Cerebellar cortex (tissue), 1 donor: ENCODE measurements around the gene TMEM53.
A peak's percentile ranks its signal among the peaks of the same experiment; 100 is the strongest.
"Not testable (repeated sequence)": the region's sequence is repeated elsewhere in the genome, so short reads cannot be mapped to it uniquely, and the experiment has no call there.

Experiments used
- DNase-seq: peaks from one replicate; pipeline ENCODE4 v3.0.0-alpha.2; 2015; ENCODE audit warnings: low spot score

The TMEM53 gene

GRCh38 chr1:44674113-44675000 lies at the start of gene TMEM53, which contains the start of gene ARMH1:
Gene TMEM53 (minus strand): TSS chr1:44674481. CDS start chr1:44674391, 90 bp downstream.
Gene ARMH1 (plus strand): TSS chr1:44674714. CDS start chr1:44689698, 14,984 bp downstream.
- peak; percentile 100 for DNase-seq

- DNase-seq, result no peak
Measured at GRCh38 chr1:44723496-44724295, 49.4 kb upstream of the TMEM53 start.

- DNase-seq, result no peak
Measured at GRCh38 chr1:44723064-44723463, 48.8 kb upstream of the TMEM53 start.

- peak; percentile 94 for DNase-seq
Measured at GRCh38 chr1:44721485-44722361, 47.4 kb upstream of the TMEM53 start.

GRCh38 chr1:44720281-44720680 lies 46.0 kb upstream of the TMEM53 start:
- DNase-seq, result no peak

GRCh38 chr1:44719318-44719717 lies 45.0 kb upstream of the TMEM53 start:
- DNase-seq, result no peak

- no peak for DNase-seq
Measured at GRCh38 chr1:44718091-44718490, 43.8 kb upstream of the TMEM53 start.

- DNase-seq, result no peak
Measured at GRCh38 chr1:44717653-44718052, 43.4 kb upstream of the TMEM53 start.

- DNase-seq, result no peak
Measured at GRCh38 chr1:44717156-44717555, 42.9 kb upstream of the TMEM53 start.

GRCh38 chr1:44714944-44715571 lies 40.8 kb upstream of the TMEM53 start:
- peak; percentile 84 for DNase-seq

GRCh38 chr1:44714532-44714931 lies 40.3 kb upstream of the TMEM53 start:
- no peak for DNase-seq

- no peak for DNase-seq
Measured at GRCh38 chr1:44713321-44713781, 39.1 kb upstream of the TMEM53 start.

- DNase-seq, result peak; percentile 16
Measured at GRCh38 chr1:44707959-44708831, 33.9 kb upstream of the TMEM53 start.

- DNase-seq, result no peak
Measured at GRCh38 chr1:44707112-44707881, 33.0 kb upstream of the TMEM53 start.

- DNase-seq, result no peak
Measured at GRCh38 chr1:44705938-44706337, 31.7 kb upstream of the TMEM53 start.

GRCh38 chr1:44705470-44705869 lies 31.2 kb upstream of the TMEM53 start:
- no peak for DNase-seq

GRCh38 chr1:44701141-44701573 lies 26.9 kb upstream of the TMEM53 start:
- DNase-seq, result no peak

GRCh38 chr1:44700573-44700972 lies 26.3 kb upstream of the TMEM53 start:
- DNase-seq, result no peak

GRCh38 chr1:44699375-44699774 lies 25.1 kb upstream of the TMEM53 start:
- DNase-seq, result not testable (repeated sequence)
